ENCODE data around the gene ENOX2.

- TF ChIP-seq PAXIP1 (CRISPR knock-in tag; conservative IDR thresholded peaks at IDR 0.05) (no peak), ZNF512 (CRISPR knock-in tag; IDR thresholded peaks at IDR 0.05) (no peak), CSRNP2 (CRISPR knock-in tag; conservative IDR thresholded peaks at IDR 0.05; ENCODE audit: low read depth) (no peak), ZNF281 (CRISPR knock-in tag; IDR thresholded peaks at IDR 0.05; ENCODE audit: borderline replicate concordance) (no peak), FOXP1 (IDR thresholded peaks at IDR 0.05) (no peak), FOXP1 (CRISPR knock-in tag; IDR thresholded peaks at IDR 0.05) (no peak)
Observed at GRCh38 chrX:130933358-130933757, 30.3 kb upstream of the ENOX2 start.

Measured in HepG2 (cell line).